Measurements from ENCODE around the gene CFAP210. TPM values are rescaled to one million over a fixed set of nuclear protein-coding genes. Genes with fewer than 3 reads are reported as not detected.

CFAP210 gene
- total and polyA plus RNA-seq, 9 of the 15 experiments (the other 6 are each of a cell fraction or from before 2014, with no cell fraction given): 0.75 to 3.6 (median 1.3) TPM

GRCh38 chr2:169664978-169665930 lies 29.0 kb downstream of the CFAP210 start (continued):
- TF ChIP-seq EHMT2 (IDR thresholded peaks at IDR 0.05) (peak; percentile 22), TEAD1 (CRISPR knock-in tag; IDR thresholded peaks at IDR 0.05) (peak; percentile 19 to 78; a peak in 1 of 4 replicates), SUPT5H (IDR thresholded peaks at IDR 0.05) (no peak), ZSCAN32 (CRISPR knock-in tag; IDR thresholded peaks at IDR 0.05) (no peak), U2AF2 (optimal IDR thresholded peaks at IDR 0.05; ENCODE audit: low read depth, low read length) (no peak), HIVEP1 (CRISPR knock-in tag; IDR thresholded peaks at IDR 0.05) (no peak), ZNF655 (CRISPR knock-in tag; IDR thresholded peaks at IDR 0.05) (no peak), ZNF124 (CRISPR knock-in tag; IDR thresholded peaks at IDR 0.05) (no peak), CBX1 (IDR thresholded peaks at IDR 0.05; ENCODE audit: low read depth) (0 out of 2 replicates have a peak, but pooled peaks have one; percentile 53), STAT5A (IDR thresholded peaks at IDR 0.05; ENCODE audit: borderline replicate concordance, low read length) (peak; percentile 83), CSDE1 (IDR thresholded peaks at IDR 0.05) (no peak), TAF15 (IDR thresholded peaks at IDR 0.05; ENCODE audit: low read depth, low read length) (no peak), KAT7 (CRISPR knock-in tag; IDR thresholded peaks at IDR 0.05; ENCODE audit: borderline replicate concordance) (no peak), DPF2 (IDR thresholded peaks at IDR 0.05) (peak; percentile 98), NFATC3 (IDR thresholded peaks at IDR 0.05) (0 out of 2 replicates have a peak, but pooled peaks have one; percentile 8), GABPB1 (CRISPR knock-in tag; IDR thresholded peaks at IDR 0.05) (no peak), ZNF347 (CRISPR knock-in tag; IDR thresholded peaks at IDR 0.05; ENCODE audit: low read depth) (no peak)
- TF ChIP-seq, protein P1, sequence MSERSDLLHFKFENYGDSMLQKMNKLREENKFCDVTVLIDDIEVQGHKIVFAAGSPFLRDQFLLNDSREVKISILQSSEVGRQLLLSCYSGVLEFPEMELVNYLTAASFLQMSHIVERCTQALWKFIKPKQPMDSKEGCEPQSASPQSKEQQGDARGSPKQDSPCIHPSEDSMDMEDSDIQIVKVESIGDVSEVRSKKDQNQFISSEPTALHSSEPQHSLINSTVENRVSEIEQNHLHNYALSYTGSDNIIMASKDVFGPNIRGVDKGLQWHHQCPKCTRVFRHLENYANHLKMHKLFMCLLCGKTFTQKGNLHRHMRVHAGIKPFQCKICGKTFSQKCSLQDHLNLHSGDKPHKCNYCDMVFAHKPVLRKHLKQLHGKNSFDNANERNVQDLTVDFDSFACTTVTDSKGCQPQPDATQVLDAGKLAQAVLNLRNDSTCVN (CRISPR knock-in tag; IDR thresholded peaks at IDR 0.05): no peak
- TF ChIP-seq, protein P2, sequence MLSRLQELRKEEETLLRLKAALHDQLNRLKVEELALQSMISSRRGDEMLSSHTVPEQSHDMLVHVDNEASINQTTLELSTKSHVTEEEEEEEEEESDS (CRISPR knock-in tag; IDR thresholded peaks at IDR 0.05): no peak
- TF ChIP-seq, protein P3, sequence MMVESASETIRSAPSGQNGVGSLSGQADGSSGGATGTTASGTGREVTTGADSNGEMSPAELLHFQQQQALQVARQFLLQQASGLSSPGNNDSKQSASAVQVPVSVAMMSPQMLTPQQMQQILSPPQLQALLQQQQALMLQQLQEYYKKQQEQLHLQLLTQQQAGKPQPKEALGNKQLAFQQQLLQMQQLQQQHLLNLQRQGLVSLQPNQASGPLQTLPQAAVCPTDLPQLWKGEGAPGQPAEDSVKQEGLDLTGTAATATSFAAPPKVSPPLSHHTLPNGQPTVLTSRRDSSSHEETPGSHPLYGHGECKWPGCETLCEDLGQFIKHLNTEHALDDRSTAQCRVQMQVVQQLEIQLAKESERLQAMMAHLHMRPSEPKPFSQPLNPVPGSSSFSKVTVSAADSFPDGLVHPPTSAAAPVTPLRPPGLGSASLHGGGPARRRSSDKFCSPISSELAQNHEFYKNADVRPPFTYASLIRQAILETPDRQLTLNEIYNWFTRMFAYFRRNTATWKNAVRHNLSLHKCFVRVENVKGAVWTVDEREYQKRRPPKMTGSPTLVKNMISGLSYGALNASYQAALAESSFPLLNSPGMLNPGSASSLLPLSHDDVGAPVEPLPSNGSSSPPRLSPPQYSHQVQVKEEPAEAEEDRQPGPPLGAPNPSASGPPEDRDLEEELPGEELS (CRISPR knock-in tag; IDR thresholded peaks at IDR 0.05; ENCODE audit: borderline replicate concordance): no peak
- TF ChIP-seq, protein P4, sequence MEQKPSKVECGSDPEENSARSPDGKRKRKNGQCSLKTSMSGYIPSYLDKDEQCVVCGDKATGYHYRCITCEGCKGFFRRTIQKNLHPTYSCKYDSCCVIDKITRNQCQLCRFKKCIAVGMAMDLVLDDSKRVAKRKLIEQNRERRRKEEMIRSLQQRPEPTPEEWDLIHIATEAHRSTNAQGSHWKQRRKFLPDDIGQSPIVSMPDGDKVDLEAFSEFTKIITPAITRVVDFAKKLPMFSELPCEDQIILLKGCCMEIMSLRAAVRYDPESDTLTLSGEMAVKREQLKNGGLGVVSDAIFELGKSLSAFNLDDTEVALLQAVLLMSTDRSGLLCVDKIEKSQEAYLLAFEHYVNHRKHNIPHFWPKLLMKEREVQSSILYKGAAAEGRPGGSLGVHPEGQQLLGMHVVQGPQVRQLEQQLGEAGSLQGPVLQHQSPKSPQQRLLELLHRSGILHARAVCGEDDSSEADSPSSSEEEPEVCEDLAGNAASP (IDR thresholded peaks at IDR 0.05): no peak
